Measurements from ENCODE around the gene DLG5.

Gene DLG5

GRCh38 chr10:77932016-77932715 lies 5.6 kb upstream of the DLG5 start:
- Mint-ChIP-seq H3K27me3 (ENCODE audit: low read depth) (peaks cover 34% of the 10 kb centered on the region), H3K4me1 (ENCODE audit: low read depth) (peaks cover 7% of the 10 kb centered on the region), H3K4me3 (no peak overlapping the region), H3K27ac (no peak overlapping the region), H3K36me3 (ENCODE audit: low read depth) (no peaks in the 10 kb centered on the region), H3K9me3 (no peaks in the 10 kb centered on the region)

GRCh38 chr10:77927402-77928246 lies 1.1 kb upstream of the DLG5 start:
- Mint-ChIP-seq H3K4me1 (ENCODE audit: low read depth) (peaks cover 13% of the 10 kb centered on the region), H3K27ac (no peak overlapping the region), H3K36me3 (ENCODE audit: low read depth) (peaks cover 3% of the 10 kb centered on the region), H3K9me3 (no peaks in the 10 kb centered on the region), H3K27me3 (ENCODE audit: low read depth) (peaks cover 48% of the 10 kb centered on the region), H3K4me3 (peak overlapping the region; percentile 75)

DNA sequence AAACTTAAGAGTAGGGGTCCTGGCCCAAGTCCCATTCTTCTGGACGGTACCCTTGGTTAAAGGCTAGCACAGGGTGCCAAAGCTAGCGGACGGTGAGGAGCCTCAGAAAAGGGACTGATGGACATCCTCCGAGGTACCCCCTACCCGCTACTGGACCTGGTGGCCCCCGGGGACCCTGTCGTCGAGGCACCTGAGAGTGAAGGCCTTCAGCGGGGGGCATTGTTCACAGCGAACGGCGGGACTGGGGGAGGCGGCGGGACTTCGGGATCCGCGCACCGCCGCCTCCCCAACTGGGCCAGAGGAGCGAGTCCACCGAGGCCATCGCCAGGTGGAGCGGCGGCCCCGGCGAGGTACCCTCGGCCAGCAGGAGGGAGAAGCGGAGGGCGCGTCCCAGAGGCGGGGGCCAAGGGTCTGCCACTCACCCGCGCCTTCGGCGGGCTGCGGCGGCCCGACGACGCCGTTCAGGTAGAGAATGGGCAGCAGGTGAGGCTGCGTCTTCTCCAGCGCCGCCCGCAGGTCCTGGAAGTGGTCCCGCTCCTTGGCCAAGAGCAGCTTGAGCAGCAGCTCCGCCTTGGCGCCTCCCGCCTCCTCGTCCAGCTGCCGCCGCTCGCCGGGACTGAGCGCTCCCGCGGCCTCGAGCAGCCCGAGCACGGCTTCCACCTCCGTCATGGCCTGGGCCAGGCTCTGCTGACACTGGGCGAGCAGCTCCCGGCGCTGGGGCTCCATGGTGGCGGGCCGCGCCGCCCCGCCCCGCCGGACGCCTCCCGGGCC lies 575 bp downstream of the DLG5 start:
- peaks cover 13% of the 10 kb centered on the region for H3K4me1 Mint-ChIP-seq (ENCODE audit: low read depth)
- peak overlapping the region; percentile 81 for H3K4me3 Mint-ChIP-seq
- H3K27ac Mint-ChIP-seq: no peak overlapping the region
- no peaks in the 10 kb centered on the region for H3K9me3 Mint-ChIP-seq
- peaks cover 42% of the 10 kb centered on the region for H3K27me3 Mint-ChIP-seq (ENCODE audit: low read depth)
- peaks cover 3% of the 10 kb centered on the region for H3K36me3 Mint-ChIP-seq (ENCODE audit: low read depth)

DNA sequence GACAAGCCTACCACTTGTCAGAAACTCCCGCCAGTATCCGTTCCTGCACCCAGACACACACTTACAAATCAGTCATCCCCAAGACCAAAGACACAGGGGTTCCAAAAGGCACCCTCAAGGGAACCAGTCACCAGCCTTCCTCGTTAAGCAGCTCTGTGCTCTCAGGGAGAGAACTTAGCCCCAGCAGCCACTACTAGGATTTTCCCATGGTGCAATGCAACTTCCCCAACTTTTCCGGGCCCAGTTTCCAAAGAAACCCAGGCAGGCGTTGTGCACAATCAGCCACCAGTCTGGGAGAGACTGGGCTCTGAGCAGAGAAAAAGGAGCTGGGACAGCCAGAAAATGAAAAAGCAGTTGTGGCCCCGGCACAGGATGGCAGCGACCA lies 1.2 kb downstream of the DLG5 start:
- Mint-ChIP-seq H3K4me1 (ENCODE audit: low read depth) (peaks cover 13% of the 10 kb centered on the region), H3K36me3 (ENCODE audit: low read depth) (peaks cover 3% of the 10 kb centered on the region), H3K27ac (no peak overlapping the region), H3K4me3 (peak overlapping the region; percentile 81), H3K27me3 (ENCODE audit: low read depth) (peaks cover 42% of the 10 kb centered on the region), H3K9me3 (no peaks in the 10 kb centered on the region)

DNA sequence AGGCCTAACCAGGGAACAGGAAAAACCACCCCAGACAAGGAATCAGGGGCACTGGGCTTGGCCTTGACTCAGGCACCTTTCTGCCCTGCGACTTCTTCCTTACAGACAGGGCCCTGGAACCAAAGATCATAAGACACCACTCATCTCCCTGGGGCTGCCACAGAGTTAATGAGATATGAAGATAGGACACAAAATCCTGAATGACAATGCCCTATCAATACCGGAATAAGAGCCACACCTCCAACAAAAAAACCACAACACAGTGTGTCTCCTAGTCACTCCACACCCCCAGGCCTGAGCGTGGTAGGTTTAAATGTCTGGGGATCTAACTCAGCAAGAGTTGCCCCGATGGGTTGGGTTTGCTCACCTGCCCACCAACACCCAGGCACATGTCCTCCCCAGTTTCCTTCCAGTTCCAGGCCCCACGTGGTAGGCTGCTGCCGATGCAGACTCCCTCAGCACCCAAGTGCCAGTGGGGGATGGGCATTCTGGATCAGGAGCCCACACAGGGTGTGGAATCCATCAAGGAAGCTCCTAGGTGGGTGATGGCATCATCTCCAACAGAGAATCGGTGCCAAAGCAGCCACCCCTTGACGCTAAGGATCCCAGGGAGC lies 3.9 kb downstream of the DLG5 start:
- peaks cover 3% of the 10 kb centered on the region for H3K36me3 Mint-ChIP-seq (ENCODE audit: low read depth)
- peaks cover 20% of the 10 kb centered on the region for H3K27me3 Mint-ChIP-seq (ENCODE audit: low read depth)
- no peak overlapping the region for H3K4me3 Mint-ChIP-seq
- H3K4me1 Mint-ChIP-seq (ENCODE audit: low read depth): peaks cover 12% of the 10 kb centered on the region
- no peak overlapping the region for H3K27ac Mint-ChIP-seq
- no peaks in the 10 kb centered on the region for H3K9me3 Mint-ChIP-seq

GRCh38 chr10:77922055-77922454 lies 4.5 kb downstream of the DLG5 start:
- H3K27ac Mint-ChIP-seq: no peak overlapping the region
- H3K36me3 Mint-ChIP-seq (ENCODE audit: low read depth): peaks cover 3% of the 10 kb centered on the region
- peaks cover 14% of the 10 kb centered on the region for H3K27me3 Mint-ChIP-seq (ENCODE audit: low read depth)
- peaks cover 7% of the 10 kb centered on the region for H3K4me1 Mint-ChIP-seq (ENCODE audit: low read depth)
- no peak overlapping the region for H3K4me3 Mint-ChIP-seq
- H3K9me3 Mint-ChIP-seq: no peaks in the 10 kb centered on the region

GRCh38 chr10:77921395-77921794 lies 5.2 kb downstream of the DLG5 start:
- Mint-ChIP-seq H3K36me3 (ENCODE audit: low read depth) (peaks cover 3% of the 10 kb centered on the region), H3K27me3 (ENCODE audit: low read depth) (peaks cover 14% of the 10 kb centered on the region), H3K4me3 (no peak overlapping the region), H3K4me1 (ENCODE audit: low read depth) (peaks cover 7% of the 10 kb centered on the region), H3K9me3 (no peaks in the 10 kb centered on the region), H3K27ac (no peak overlapping the region)

DNA sequence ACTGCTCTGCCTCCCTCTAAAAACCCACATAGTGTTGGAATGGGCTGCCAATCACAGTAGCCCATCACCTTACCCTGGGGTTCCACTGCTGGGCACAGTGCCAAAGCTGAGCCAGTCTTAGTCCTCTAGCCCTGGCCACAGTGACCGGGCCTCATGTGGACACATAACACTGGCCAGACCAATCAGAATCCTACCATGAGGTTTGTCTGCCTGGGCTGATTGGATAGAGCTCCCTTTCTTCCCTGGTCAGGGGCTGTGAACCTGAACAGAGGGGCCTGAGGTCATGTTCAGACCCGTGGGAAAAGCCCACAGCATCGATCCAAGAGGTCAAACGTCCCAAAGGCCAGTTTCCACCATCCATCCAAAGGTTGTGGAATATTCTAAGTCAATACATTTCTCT lies 6.1 kb downstream of the DLG5 start:
- peaks cover 3% of the 10 kb centered on the region for H3K36me3 Mint-ChIP-seq (ENCODE audit: low read depth)
- H3K27me3 Mint-ChIP-seq (ENCODE audit: low read depth): peaks cover 13% of the 10 kb centered on the region
- no peak overlapping the region for H3K4me3 Mint-ChIP-seq
- peaks cover 6% of the 10 kb centered on the region for H3K4me1 Mint-ChIP-seq (ENCODE audit: low read depth)
- no peak overlapping the region for H3K27ac Mint-ChIP-seq
- H3K9me3 Mint-ChIP-seq: no peaks in the 10 kb centered on the region

GRCh38 chr10:77919713-77920108 lies 6.8 kb downstream of the DLG5 start:
- no peak overlapping the region for H3K4me3 Mint-ChIP-seq
- no peaks in the 10 kb centered on the region for H3K36me3 Mint-ChIP-seq (ENCODE audit: low read depth)
- peaks cover 10% of the 10 kb centered on the region for H3K27me3 Mint-ChIP-seq (ENCODE audit: low read depth)
- no peaks in the 10 kb centered on the region for H3K9me3 Mint-ChIP-seq
- H3K27ac Mint-ChIP-seq: no peak overlapping the region
- H3K4me1 Mint-ChIP-seq (ENCODE audit: low read depth): no peaks in the 10 kb centered on the region

DNA sequence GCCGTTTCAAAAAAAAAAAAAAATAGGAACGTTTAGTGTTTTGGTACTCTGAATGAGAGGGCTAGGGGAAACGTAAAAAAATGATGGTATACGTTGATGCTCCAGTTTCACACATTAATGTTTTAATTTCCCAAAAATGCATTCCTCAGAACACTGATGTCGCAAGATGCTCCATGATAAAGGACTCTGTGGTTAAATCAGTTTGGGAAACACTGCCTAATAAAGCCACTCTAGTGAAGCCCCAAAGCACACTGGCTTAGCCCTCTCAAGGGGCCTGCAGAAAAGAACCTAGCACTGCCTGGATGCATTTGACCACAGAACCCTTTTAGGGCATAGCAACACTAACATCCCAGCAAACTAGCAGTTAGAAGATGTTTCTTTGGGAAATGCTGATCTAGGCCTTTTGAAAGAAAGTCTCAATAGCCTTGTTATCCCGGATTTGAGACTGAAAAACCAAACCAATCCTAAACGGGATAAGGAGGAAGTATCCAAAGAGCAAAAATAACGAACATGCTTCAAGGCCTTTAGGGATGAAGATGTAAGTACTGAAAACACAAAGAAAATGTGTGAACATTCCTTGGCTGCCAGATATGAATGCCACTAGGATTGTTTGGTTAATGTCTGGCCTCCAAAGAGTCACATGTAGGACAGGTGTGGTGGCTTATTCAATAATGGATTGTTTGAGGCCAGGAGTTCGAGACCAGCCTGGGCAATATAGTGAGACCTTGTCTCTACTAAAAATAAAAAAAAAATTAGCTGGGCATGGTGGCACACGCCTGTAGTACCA lies 11.0 kb downstream of the DLG5 start:
- no peak overlapping the region for H3K4me3 Mint-ChIP-seq
- no peaks in the 10 kb centered on the region for H3K9me3 Mint-ChIP-seq
- H3K4me1 Mint-ChIP-seq (ENCODE audit: low read depth): no peaks in the 10 kb centered on the region
- no peaks in the 10 kb centered on the region for H3K36me3 Mint-ChIP-seq (ENCODE audit: low read depth)
- peaks cover 4% of the 10 kb centered on the region for H3K27me3 Mint-ChIP-seq (ENCODE audit: low read depth)
- no peak overlapping the region for H3K27ac Mint-ChIP-seq

- Mint-ChIP-seq H3K36me3 (ENCODE audit: low read depth) (no peaks in the 10 kb centered on the region), H3K27ac (no peak overlapping the region), H3K9me3 (no peaks in the 10 kb centered on the region)
Measured at GRCh38 chr10:77913090-77913489, 13.5 kb downstream of the DLG5 start.

DNA sequence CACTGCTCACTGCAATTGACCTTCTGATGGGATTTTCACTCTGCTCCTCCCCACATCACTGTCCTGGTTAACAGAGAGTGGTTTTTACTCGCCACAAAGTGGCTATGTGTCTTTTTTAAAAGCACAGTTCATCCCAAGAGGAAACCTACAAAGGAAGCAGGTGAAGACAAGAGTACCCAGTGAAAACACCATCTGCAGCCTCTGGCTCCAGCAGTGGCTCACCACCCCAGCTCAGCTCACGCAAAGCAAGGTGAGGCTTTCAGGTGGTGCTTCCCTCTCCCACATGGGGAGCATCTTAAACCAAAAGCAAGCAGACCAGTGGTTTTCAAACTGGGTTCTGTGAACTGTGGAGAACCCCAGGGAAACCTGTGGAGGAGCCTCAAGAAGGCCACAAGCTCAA lies 14.0 kb downstream of the DLG5 start:
- H3K9me3 Mint-ChIP-seq: no peaks in the 10 kb centered on the region
- H3K27me3 Mint-ChIP-seq (ENCODE audit: low read depth): peaks cover 14% of the 10 kb centered on the region
- no peak overlapping the region for H3K27ac Mint-ChIP-seq
- no peaks in the 10 kb centered on the region for H3K36me3 Mint-ChIP-seq (ENCODE audit: low read depth)
- no peak overlapping the region for H3K4me3 Mint-ChIP-seq
- no peaks in the 10 kb centered on the region for H3K4me1 Mint-ChIP-seq (ENCODE audit: low read depth)

More at GRCh38 chr10:77913090-77913489, 13.5 kb downstream of the DLG5 start:
- Mint-ChIP-seq H3K4me3 (no peak overlapping the region), H3K4me1 (ENCODE audit: low read depth) (no peaks in the 10 kb centered on the region), H3K27me3 (ENCODE audit: low read depth) (peaks cover 14% of the 10 kb centered on the region)

GRCh38 chr10:77911535-77912123 lies 14.9 kb downstream of the DLG5 start:
- Mint-ChIP-seq H3K27me3 (ENCODE audit: low read depth) (peaks cover 14% of the 10 kb centered on the region), H3K4me1 (ENCODE audit: low read depth) (no peaks in the 10 kb centered on the region), H3K4me3 (no peak overlapping the region), H3K36me3 (ENCODE audit: low read depth) (no peaks in the 10 kb centered on the region), H3K9me3 (no peaks in the 10 kb centered on the region), H3K27ac (no peak overlapping the region)
